ENCODE results near the gene HPCAL1.

Gene HPCAL1

GRCh38 chr2:10465910-10466309 lies 163.2 kb downstream of the HPCAL1 start:
- no peak overlapping the region for H3K4me3 ChIP-seq (ENCODE audit: low read length)
- no peak for DNase-seq (ENCODE audit: low read depth)
- no peak for TF ChIP-seq CTCF (conservative IDR thresholded peaks at IDR 0.05; ENCODE audit: low read length)

GRCh38 chr2:10466801-10467200 lies 164.1 kb downstream of the HPCAL1 start:
- no peak for DNase-seq (ENCODE audit: low read depth)
- H3K4me3 ChIP-seq (ENCODE audit: low read length), result no peak overlapping the region
- no peak for TF ChIP-seq CTCF (conservative IDR thresholded peaks at IDR 0.05; ENCODE audit: low read length)

GRCh38 chr2:10467401-10467800 lies 164.7 kb downstream of the HPCAL1 start:
- DNase-seq (ENCODE audit: low read depth), result no peak
- no peak for TF ChIP-seq CTCF (conservative IDR thresholded peaks at IDR 0.05; ENCODE audit: low read length)

GRCh38 chr2:10469301-10469700 lies 166.6 kb downstream of the HPCAL1 start:
- no peak for DNase-seq (ENCODE audit: low read depth)
- H3K4me3 ChIP-seq (ENCODE audit: low read length), result no peak overlapping the region
- no peak for TF ChIP-seq CTCF (conservative IDR thresholded peaks at IDR 0.05; ENCODE audit: low read length)

More at GRCh38 chr2:10467401-10467800, 164.7 kb downstream of the HPCAL1 start:
- no peak overlapping the region for H3K4me3 ChIP-seq (ENCODE audit: low read length)

- no peak for TF ChIP-seq CTCF (conservative IDR thresholded peaks at IDR 0.05; ENCODE audit: low read length)
- H3K4me3 ChIP-seq (ENCODE audit: low read length), result no peak overlapping the region
- DNase-seq (ENCODE audit: low read depth), result no peak
These were observed 167.4 kb downstream of the HPCAL1 start for GRCh38 chr2:10469955-10470608.

GRCh38 chr2:10471046-10471571 lies 168.4 kb downstream of the HPCAL1 start:
- no peak for DNase-seq (ENCODE audit: low read depth)
- no peak for TF ChIP-seq CTCF (conservative IDR thresholded peaks at IDR 0.05; ENCODE audit: low read length)
- H3K4me3 ChIP-seq (ENCODE audit: low read length), result no peak overlapping the region

GRCh38 chr2:10471955-10472354 lies 169.3 kb downstream of the HPCAL1 start:
- DNase-seq (ENCODE audit: low read depth), result no peak
- TF ChIP-seq CTCF (conservative IDR thresholded peaks at IDR 0.05; ENCODE audit: low read length), result no peak

More at GRCh38 chr2:10471955-10472354, 169.3 kb downstream of the HPCAL1 start:
- no peak overlapping the region for H3K4me3 ChIP-seq (ENCODE audit: low read length)

All from AG10803 (cell line).